HEK293 (cell line): ENCODE data around the gene ST8SIA5.

ENCODE experiments used
- CTCF ChIA-PET: fragments of 350-600 bp; formaldehyde crosslinking; extraction: SDS; loops from one replicate; lab custom pipeline; 2021; ENCODE audit warnings: antibody characterized with exemption; lab: Yijun Ruan, JAX
- POLR2A ChIA-PET: fragments of 300-600 bp; formaldehyde crosslinking; extraction: SDS; loops from one replicate; lab custom pipeline; 2020; ENCODE audit warnings: antibody characterized with exemption, inconsistent platforms; lab: Yijun Ruan, JAX
- H3K27ac ChIP-seq: fragments of 200-500 bp; sonication (Bioruptor generic); 2 replicates; pipeline ENCODE4 v1.5.1; 2014; ENCODE audit warnings: low read depth, low read length, control low read depth, inconsistent platforms; ENCODE audit errors: extremely low read depth
- H3K36me3 ChIP-seq, 2 experiments: fragments of 200-500 bp in 1 of 2; sonication (Bioruptor generic) in 1 of 2; 1 replicate in 1 of 2; 2 replicates in 1 of 2; pipeline ENCODE4 v1.5.1; 2014 to 2017; ENCODE audit warnings: inconsistent platforms in 2 of 2, low read length in 2 of 2; ENCODE audit not compliant: control insufficient read depth in 2 of 2, insufficient read depth in 1 of 2
- H3K4me1 ChIP-seq: fragments of 200-500 bp; sonication (Bioruptor generic); 2 replicates; pipeline ENCODE4 v1.5.1; 2014; ENCODE audit warnings: mild to moderate bottlenecking, low read length, inconsistent platforms; ENCODE audit not compliant: control insufficient read depth, insufficient read depth
- H3K4me3 ChIP-seq: 2 replicates; pipeline ENCODE4 v1.5.1; 2011; ENCODE audit warnings: low read depth, mild to moderate bottlenecking, control low read depth, low read length, moderate library complexity
- H3K9me3 ChIP-seq: fragments of 200-500 bp; sonication (Bioruptor generic); 2 replicates; pipeline ENCODE4 v1.5.1; 2014; ENCODE audit warnings: low read depth, low read length, inconsistent platforms; ENCODE audit not compliant: control insufficient read depth, insufficient read depth
- AEBP2 ChIP-seq: fragments of 450-650 bp; formaldehyde crosslinking; IDR thresholded peaks from 2 replicates; pipeline ENCODE4 v1.5.1; 2016; ENCODE audit warnings: missing biosample characterization, missing genetic modification characterization, borderline replicate concordance
- HIC1 ChIP-seq: fragments of 450-650 bp; formaldehyde crosslinking; IDR thresholded peaks from 2 replicates; pipeline ENCODE4 v1.5.1; 2016; ENCODE audit warnings: missing biosample characterization, missing genetic modification characterization
- KLF10 ChIP-seq: fragments of 450-650 bp; IDR thresholded peaks from 2 replicates; pipeline ENCODE4 v1.5.1; 2018; ENCODE audit warnings: missing biosample characterization, mild to moderate bottlenecking, missing genetic modification characterization
- MYNN ChIP-seq: fragments of 450-650 bp; formaldehyde crosslinking; IDR thresholded peaks from 2 replicates; pipeline ENCODE4 v1.5.1; 2016; ENCODE audit warnings: missing biosample characterization, missing genetic modification characterization, borderline replicate concordance
- SALL2 ChIP-seq: fragments of 450-650 bp; formaldehyde crosslinking; IDR thresholded peaks from 2 replicates; pipeline ENCODE4 v1.5.0; 2017; ENCODE audit warnings: missing biosample characterization, mild to moderate bottlenecking, missing genetic modification characterization, borderline replicate concordance
- SETDB1 ChIP-seq: IDR thresholded peaks from one replicate; pipeline ENCODE4 v1.6.1; 2017; ENCODE audit warnings: mild to moderate bottlenecking, low read length, moderate library complexity, mixed read lengths; ENCODE audit not compliant: insufficient read length
- TCF7L2 ChIP-seq: IDR thresholded peaks from 2 replicates; pipeline ENCODE4 v1.6.1; 2011; ENCODE audit warnings: low read depth, mild to moderate bottlenecking, inconsistent platforms, low read length, moderate library complexity, borderline replicate concordance
- TSHZ1 ChIP-seq: fragments of 450-650 bp; formaldehyde crosslinking; IDR thresholded peaks from 2 replicates; pipeline ENCODE4 v1.5.1; 2016; ENCODE audit warnings: missing biosample characterization, missing genetic modification characterization, borderline replicate concordance
- ZBTB49 ChIP-seq: fragments of 450-650 bp; formaldehyde crosslinking; IDR thresholded peaks from 2 replicates; pipeline ENCODE4 v1.5.1; 2016; ENCODE audit warnings: missing biosample characterization, missing genetic modification characterization, low read depth
- ZIC2 ChIP-seq: fragments of 450-650 bp; formaldehyde crosslinking; IDR thresholded peaks from 2 replicates; pipeline ENCODE4 v1.5.1; 2016; ENCODE audit warnings: missing biosample characterization, missing genetic modification characterization
- ZNF132 ChIP-seq: fragments of 450-650 bp; formaldehyde crosslinking; IDR thresholded peaks from 2 replicates; pipeline ENCODE4 v1.5.1; 2017; ENCODE audit warnings: missing biosample characterization, missing genetic modification characterization, borderline replicate concordance
- ZNF146 ChIP-seq: fragments of 450-650 bp; formaldehyde crosslinking; IDR thresholded peaks from 2 replicates; pipeline ENCODE4 v1.5.1; 2016; ENCODE audit warnings: missing biosample characterization, missing genetic modification characterization
- ZNF169 ChIP-seq: fragments of 450-650 bp; formaldehyde crosslinking; IDR thresholded peaks from 2 replicates; pipeline ENCODE4 v1.5.1; 2016; ENCODE audit warnings: missing biosample characterization, missing genetic modification characterization
- ZNF2 ChIP-seq: fragments of 450-650 bp; formaldehyde crosslinking; IDR thresholded peaks from 2 replicates; pipeline ENCODE4 v1.5.1; 2016; ENCODE audit warnings: missing biosample characterization, missing genetic modification characterization
- ZNF324 ChIP-seq: fragments of 450-650 bp; formaldehyde crosslinking; IDR thresholded peaks from 2 replicates; pipeline ENCODE4 v1.5.1; 2016; ENCODE audit warnings: missing biosample characterization, missing genetic modification characterization
- ZNF510 ChIP-seq: fragments of 450-650 bp; formaldehyde crosslinking; IDR thresholded peaks from 2 replicates; pipeline ENCODE4 v1.5.1; 2018; ENCODE audit warnings: mild to moderate bottlenecking, missing genetic modification characterization, missing biosample characterization; ENCODE audit not compliant: insufficient replicate concordance
- ZNF610 ChIP-seq: fragments of 450-650 bp; formaldehyde crosslinking; IDR thresholded peaks from 2 replicates; pipeline ENCODE4 v1.5.1; 2016; ENCODE audit warnings: missing biosample characterization, missing genetic modification characterization, borderline replicate concordance
- ZNF639 ChIP-seq: fragments of 450-650 bp; formaldehyde crosslinking; IDR thresholded peaks from 2 replicates; pipeline ENCODE4 v1.5.1; 2016; ENCODE audit warnings: missing biosample characterization, missing genetic modification characterization
- ZNF654 ChIP-seq: fragments of 450-650 bp; formaldehyde crosslinking; IDR thresholded peaks from 2 replicates; pipeline ENCODE4 v1.5.1; 2016; ENCODE audit warnings: low read depth, missing biosample characterization, missing genetic modification characterization
- ZNF837 ChIP-seq: fragments of 450-650 bp; formaldehyde crosslinking; IDR thresholded peaks from 2 replicates; pipeline ENCODE4 v1.5.1; 2016; ENCODE audit warnings: missing biosample characterization, missing genetic modification characterization

The ST8SIA5 gene

GRCh38 chr18:46621111-46621766 is 135.6 kb downstream of the ST8SIA5 start:
- H3K27ac ChIP-seq: no peak overlapping the region
- H3K36me3 ChIP-seq: no peaks in the 10 kb centered on the region
- ChIA-PET CTCF (interaction anchor here (0.6 to 4.7 kb wide), 3 partner anchors 38 to 340 kb away, joined by 3 to 62 read pairs (median 34); partner anchors contain the start of gene LOXHD1), POLR2A (no interaction called here)
- H3K4me1 ChIP-seq: no peaks in the 10 kb centered on the region
- no peaks in the 10 kb centered on the region for H3K9me3 ChIP-seq
- no peak overlapping the region for H3K4me3 ChIP-seq
- TF ChIP-seq TCF7L2: no peak
- TF ChIP-seq ZNF510: no peak
- TF ChIP-seq ZNF610 (tag by site-specific recombination): no peak
- no peak for TF ChIP-seq ZNF146 (tag by site-specific recombination)
- TF ChIP-seq ZNF639 (tag by site-specific recombination): no peak
- no peak for TF ChIP-seq HIC1 (tag by site-specific recombination)
- no peak for TF ChIP-seq ZNF654 (tag by site-specific recombination)
- TF ChIP-seq KLF10 (tag by site-specific recombination): no peak
- TF ChIP-seq SETDB1: no peak
- no peak for TF ChIP-seq ZNF169 (tag by site-specific recombination)
- TF ChIP-seq AEBP2 (tag by site-specific recombination): no peak
- TF ChIP-seq ZNF837 (tag by site-specific recombination): no peak
- TF ChIP-seq MYNN (tag by site-specific recombination): no peak
- TF ChIP-seq ZNF132: no peak
- TF ChIP-seq ZIC2 (tag by site-specific recombination): no peak
- TF ChIP-seq ZBTB49: no peak
- no peak for TF ChIP-seq TSHZ1 (tag by site-specific recombination)
- no peak for TF ChIP-seq ZNF324 (tag by site-specific recombination)
- no peak for TF ChIP-seq ZNF2 (tag by site-specific recombination)
- no peak for TF ChIP-seq SALL2 (tag by site-specific recombination)
